ELR (cell line): ENCODE measurements around the gene SDHA.

Experiments
- DNase-seq: peaks from one replicate; pipeline ENCODE4 v3.0.0-alpha.2; 2015; ENCODE audit warnings: low read depth

Gene SDHA

DNA sequence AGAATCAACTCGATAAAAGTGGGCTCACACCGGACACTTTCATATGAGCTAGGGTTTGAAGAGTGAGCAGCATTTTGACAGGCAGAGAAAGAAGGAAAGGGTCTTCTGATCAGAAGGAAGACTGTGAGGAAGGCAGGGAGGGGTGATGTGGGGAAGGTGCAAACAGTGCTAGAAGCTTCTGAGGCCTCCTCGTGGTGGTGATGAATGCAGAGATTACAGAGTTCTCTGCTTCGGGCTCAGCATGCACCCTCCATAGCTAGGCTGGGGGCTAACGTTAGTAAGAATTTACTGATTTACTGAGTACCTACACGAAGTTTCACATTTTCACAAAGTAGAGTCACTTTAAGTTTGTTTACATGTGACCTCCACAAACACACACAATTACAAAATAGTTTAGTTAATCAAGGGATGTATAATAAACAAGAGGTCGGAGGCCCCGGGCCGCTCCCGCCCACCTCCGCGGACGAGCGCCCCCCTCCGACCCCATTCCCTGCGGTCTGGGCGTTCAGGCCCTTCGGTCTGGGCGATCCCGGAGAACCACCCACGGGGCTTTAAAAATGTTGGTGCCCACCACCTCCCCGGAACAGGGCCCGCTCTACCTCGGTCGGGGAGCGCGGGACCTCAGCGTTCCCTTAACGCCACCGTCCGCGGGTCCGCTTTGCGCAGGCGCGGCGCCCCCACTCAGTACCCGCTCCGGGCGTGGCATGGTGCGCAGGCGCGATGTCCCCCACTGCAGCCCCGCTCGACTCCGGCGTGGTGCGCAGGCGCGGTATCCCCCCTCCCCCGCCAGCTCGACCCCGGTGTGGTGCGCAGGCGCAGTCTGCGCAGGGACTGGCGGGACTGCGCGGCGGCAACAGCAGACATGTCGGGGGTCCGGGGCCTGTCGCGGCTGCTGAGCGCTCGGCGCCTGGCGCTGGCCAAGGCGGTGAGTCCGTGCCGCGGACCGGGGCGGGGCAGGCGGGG lies at the start of gene SDHA, which contains the start of gene CCDC127:
Gene SDHA, plus strand, starts transcription at position 827 of the 963 bp plus-strand sequence. Its CDS starts 36 bp downstream, at position 863.
Gene CCDC127, minus strand, starts transcription at position 660 of the 963 bp plus-strand sequence. CDS start 1,304 bp downstream, outside the sequence.
- DNase-seq, result peak; percentile 93

- DNase-seq, result peak; percentile 96
Observed at GRCh38 chr5:169071-169727, 48.9 kb upstream of the SDHA start.

DNA sequence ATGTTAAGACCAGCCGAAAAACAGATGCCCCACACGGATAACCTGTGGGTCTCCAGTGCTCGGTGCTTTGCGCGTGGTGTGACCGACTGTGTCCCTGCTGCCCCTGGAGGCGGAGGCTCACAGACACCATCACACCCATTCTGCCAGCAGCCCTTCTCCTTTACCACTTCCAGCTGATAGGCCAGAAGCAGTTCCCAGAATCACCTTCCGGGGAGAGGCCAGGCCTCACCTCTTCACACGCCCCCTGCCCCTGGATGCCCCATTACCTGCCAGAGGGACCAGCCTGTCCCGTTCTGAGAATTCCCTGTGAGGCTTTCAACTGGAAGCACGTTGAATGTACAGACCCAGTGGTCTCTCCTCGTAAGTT lies 48.4 kb upstream of the SDHA start:
- no peak for DNase-seq

- DNase-seq, result no peak
Observed at GRCh38 chr5:170971-171800, 46.9 kb upstream of the SDHA start.

GRCh38 chr5:171801-172331 lies 46.3 kb upstream of the SDHA start:
- DNase-seq, result no peak

- DNase-seq, result no peak
Observed at GRCh38 chr5:172421-172820, 45.7 kb upstream of the SDHA start.

DNA sequence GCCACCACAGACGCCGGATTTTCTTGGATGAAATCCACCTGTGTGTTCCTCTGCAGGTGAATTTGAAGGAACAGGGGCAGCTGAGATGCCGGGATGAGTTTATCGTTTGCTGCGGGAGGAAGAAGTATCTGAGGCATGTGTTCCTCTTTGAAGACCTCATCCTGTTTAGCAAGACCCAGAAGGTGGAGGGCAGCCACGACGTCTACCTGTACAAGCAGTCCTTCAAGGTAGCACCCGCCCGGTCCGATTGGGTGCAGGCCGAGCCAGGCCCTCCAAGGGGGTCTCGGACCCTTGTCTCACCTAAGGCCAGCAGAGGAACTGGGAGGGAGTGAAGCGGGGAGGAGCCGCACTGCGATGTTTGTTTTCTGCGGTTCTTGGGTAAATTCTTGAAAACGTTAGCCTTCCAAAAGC lies 45.3 kb upstream of the SDHA start:
- no peak for DNase-seq

DNA sequence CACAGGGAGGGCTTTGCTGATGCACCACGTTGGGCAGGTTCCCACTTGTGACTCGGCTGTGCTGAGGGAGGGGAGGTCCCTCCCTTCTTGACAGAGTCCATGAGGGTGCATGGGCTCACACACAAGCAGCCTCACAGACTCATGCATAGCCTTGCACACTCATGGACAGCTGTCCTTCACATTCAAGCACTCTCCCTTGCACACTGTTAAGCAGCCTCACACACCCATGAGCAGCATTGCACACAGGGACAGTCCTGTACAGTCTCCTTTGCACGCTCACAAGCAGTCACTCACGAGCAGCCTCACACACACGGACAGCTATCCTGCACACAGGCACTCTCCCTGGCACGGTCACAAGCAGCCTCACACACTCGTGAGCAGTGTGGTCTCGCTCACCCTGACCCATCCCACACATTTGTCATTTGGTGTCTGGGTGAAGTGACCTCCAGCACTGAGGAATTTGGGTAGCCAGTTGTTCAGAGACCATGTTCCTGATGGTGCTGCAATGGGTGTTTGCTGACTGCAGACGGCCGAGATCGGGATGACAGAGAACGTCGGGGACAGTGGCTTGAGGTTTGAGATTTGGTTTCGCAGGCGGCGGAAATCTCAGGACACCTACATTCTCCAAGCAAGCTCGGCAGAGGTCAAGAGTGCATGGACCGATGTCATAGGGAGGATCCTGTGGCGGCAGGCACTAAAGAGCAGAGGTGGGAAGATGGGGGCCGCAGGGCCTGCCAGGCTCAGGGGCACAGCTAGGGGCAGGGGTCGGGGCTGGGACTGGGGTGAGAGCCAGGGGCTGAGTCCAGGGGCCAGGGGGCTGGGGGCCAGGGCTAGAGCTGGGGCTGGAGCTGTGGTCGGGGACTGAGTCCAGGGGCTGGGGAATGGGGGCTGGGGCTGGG lies 44.5 kb upstream of the SDHA start:
- no peak for DNase-seq

GRCh38 chr5:174291-174600 lies 43.9 kb upstream of the SDHA start:
- DNase-seq, result no peak

- no peak for DNase-seq
Observed at GRCh38 chr5:174876-175465, 43.1 kb upstream of the SDHA start.

GRCh38 chr5:176296-176823 lies 41.8 kb upstream of the SDHA start:
- no peak for DNase-seq

DNA sequence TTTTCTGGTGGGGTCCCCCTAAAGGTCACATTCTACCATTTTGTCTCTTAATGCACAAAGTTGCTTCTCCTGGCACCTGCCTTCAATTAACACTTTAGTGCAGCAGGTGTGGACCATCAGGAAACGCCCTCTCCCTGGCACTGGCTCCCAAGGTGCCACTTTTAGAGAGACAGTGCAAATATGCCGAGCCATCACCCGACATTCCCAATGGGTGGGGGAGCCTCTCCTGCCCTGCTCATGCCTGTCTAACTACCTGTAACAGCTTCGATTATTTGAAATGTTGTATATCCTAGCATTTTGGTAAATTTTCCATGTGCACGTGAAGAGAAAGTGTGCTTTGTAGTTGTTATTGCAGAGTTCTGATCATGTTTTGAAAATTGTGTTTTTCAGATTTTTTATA lies 40.0 kb upstream of the SDHA start:
- no peak for DNase-seq

GRCh38 chr5:179401-179800 lies 38.7 kb upstream of the SDHA start:
- no peak for DNase-seq

- DNase-seq, result no peak
Observed at GRCh38 chr5:180286-180918, 37.7 kb upstream of the SDHA start.

DNA sequence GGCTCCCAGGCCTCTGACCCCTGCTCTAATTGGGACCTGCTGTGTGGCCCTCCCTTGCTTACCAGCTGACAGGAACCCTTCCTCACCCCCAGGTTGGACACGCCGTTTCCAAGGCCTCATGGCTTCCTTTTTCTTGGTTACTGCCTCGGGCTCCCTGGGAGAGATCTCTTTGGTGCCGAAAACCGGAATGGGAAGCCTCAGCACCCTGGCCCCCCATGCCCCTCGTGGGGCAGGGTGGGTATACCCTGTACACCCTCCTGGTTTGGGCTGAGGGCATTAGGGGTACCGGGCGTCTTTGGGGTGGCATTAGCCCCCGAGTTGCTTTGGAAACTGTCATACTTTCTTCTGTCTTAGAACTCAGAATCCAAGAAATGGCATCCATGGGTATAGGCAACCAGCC lies 37.0 kb upstream of the SDHA start:
- no peak for DNase-seq

GRCh38 chr5:181566-181965 lies 36.6 kb upstream of the SDHA start:
- DNase-seq, result no peak

- DNase-seq, result no peak
Observed at GRCh38 chr5:182126-182525, 36.0 kb upstream of the SDHA start.

GRCh38 chr5:184471-184870 lies 33.6 kb upstream of the SDHA start:
- no peak for DNase-seq

- DNase-seq, result no peak
Observed at GRCh38 chr5:185095-186070, 32.7 kb upstream of the SDHA start.
